B cell (primary cell): ENCODE results near the gene P2RY14.

ENCODE experiments used
- CTCF ChIP-seq: fragments of 200-600 bp; IDR thresholded peaks from one replicate; pipeline ENCODE4 v1.8.0; 2022; ENCODE audit warnings: antibody characterized with exemption, mild to moderate bottlenecking
- EZH2 ChIP-seq: IDR thresholded peaks from 2 replicates; pipeline ENCODE4 v1.6.1; 2012; ENCODE audit warnings: borderline replicate concordance, low read depth, mild to moderate bottlenecking, moderate library complexity, low read length; ENCODE audit not compliant: insufficient read depth, poor library complexity, severe bottlenecking

GRCh38 chr3:151307583-151308488 lies 29.5 kb upstream of the P2RY14 start:
- TF ChIP-seq CTCF (no peak), EZH2 (no peak)
